SJSA1 (cell line): ENCODE data around the gene LIPK. TPM values are rescaled to one million over a fixed set of nuclear protein-coding genes. Genes with fewer than 3 reads are reported as not detected.
"Not testable (repeated sequence)": the region's sequence is repeated elsewhere in the genome, so short reads cannot be mapped to it uniquely, and the experiment has no call there.

ENCODE experiments used
- DNase-seq, 2 experiments: peaks; one replicate each; pipeline ENCODE4 v3.0.0-alpha.2; 2015 to 2020; ENCODE audit warnings: low spot score in 2 of 2, low read depth in 1 of 2
- H3K27ac ChIP-seq: fragments of 250-450 bp; sonication (Bioruptor Pico); 2 replicates; pipeline ENCODE4 v1.5.1; 2020; ENCODE audit warnings: mild to moderate bottlenecking, moderate library complexity
- H3K27me3 ChIP-seq: fragments of 250-450 bp; sonication (Bioruptor Pico); replicated peaks from 2 replicates; pipeline ENCODE4 v1.5.1; 2020; ENCODE audit warnings: mild to moderate bottlenecking, moderate library complexity
- H3K36me3 ChIP-seq: fragments of 250-450 bp; sonication (Bioruptor Pico); 2 replicates; pipeline ENCODE4 v1.5.1; 2020; ENCODE audit warnings: mild to moderate bottlenecking
- H3K4me1 ChIP-seq: fragments of 250-450 bp; sonication (Bioruptor Pico); replicated peaks from 2 replicates; pipeline ENCODE4 v1.6.1; 2021; ENCODE audit warnings: mild to moderate bottlenecking
- H3K4me3 ChIP-seq: fragments of 250-450 bp; sonication (Bioruptor Pico); 2 replicates; pipeline ENCODE4 v1.5.1; 2020; ENCODE audit warnings: mild to moderate bottlenecking
- H3K9me3 ChIP-seq: fragments of 250-450 bp; sonication (Bioruptor Pico); replicated peaks from 2 replicates; pipeline ENCODE4 v1.5.1; 2020; ENCODE audit warnings: mild to moderate bottlenecking
- total RNA-seq: library from RNA; depleted of rRNA; stranded (reverse); fragments of >200 nt; shearing (Covaris generic); gene quantifications from 2 replicates; pipeline ENCODE4 v1.2.3, GENCODE V29; 2014

The LIPK gene
- total RNA-seq, 1 experiment from 2014 or later, result not detected

GRCh38 chr10:88733215-88733614, 27.2 kb downstream of the LIPK start:
- H3K27ac ChIP-seq, result no peak overlapping the region
- no peaks in the 10 kb centered on the region; the same call in 1 of the 2 replicates for H3K27me3 ChIP-seq
- H3K4me3 ChIP-seq, result no peak overlapping the region
- no peak for DNase-seq
- no peaks in the 10 kb centered on the region for H3K4me1 ChIP-seq
- no peaks in the 10 kb centered on the region for H3K9me3 ChIP-seq
- H3K36me3 ChIP-seq, result no peaks in the 10 kb centered on the region

DNA sequence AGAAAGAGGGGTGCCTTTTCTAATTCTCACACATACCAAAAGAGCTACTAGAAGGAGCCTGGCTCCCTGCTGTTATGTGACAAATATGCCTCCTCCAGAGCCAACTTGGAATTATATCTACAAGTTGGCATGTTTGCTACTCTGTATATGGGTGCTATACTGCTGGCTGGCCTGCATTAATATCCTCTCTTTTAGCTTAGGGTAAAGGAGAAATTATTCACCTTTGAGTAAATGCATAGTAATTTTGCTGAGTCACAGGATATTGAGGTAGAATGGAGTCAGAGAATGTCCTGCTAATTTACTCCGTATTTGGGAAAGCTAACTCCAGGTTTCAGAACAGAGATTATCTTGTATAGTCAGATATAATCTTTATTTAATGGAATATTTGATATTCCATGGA, 29.6 kb downstream of the LIPK start:
- no peaks in the 10 kb centered on the region for H3K4me1 ChIP-seq
- peaks cover 4% of the 10 kb centered on the region for H3K27me3 ChIP-seq
- no peaks in the 10 kb centered on the region for H3K9me3 ChIP-seq
- H3K4me3 ChIP-seq, result no peak overlapping the region
- H3K36me3 ChIP-seq, result no peaks in the 10 kb centered on the region
- no peak for DNase-seq
- H3K27ac ChIP-seq, result no peak overlapping the region

- H3K36me3 ChIP-seq, DNase-seq, H3K9me3 ChIP-seq: not testable (repeated sequence)
Observed at GRCh38 chr10:88741921-88742320, 35.9 kb downstream of the LIPK start.

GRCh38 chr10:88742448-88742847, 36.4 kb downstream of the LIPK start:
- no peak for DNase-seq
- H3K4me3 ChIP-seq, result no peak overlapping the region
- no peaks in the 10 kb centered on the region for H3K4me1 ChIP-seq
- peaks cover 4% of the 10 kb centered on the region; the same call in 1 of the 2 replicates for H3K27me3 ChIP-seq
- H3K9me3 ChIP-seq, result no peaks in the 10 kb centered on the region
- H3K27ac ChIP-seq, result no peak overlapping the region
- no peaks in the 10 kb centered on the region for H3K36me3 ChIP-seq

More at GRCh38 chr10:88741921-88742320, 35.9 kb downstream of the LIPK start:
- not testable (repeated sequence) for H3K27me3 ChIP-seq, H3K4me1 ChIP-seq, H3K27ac ChIP-seq, H3K4me3 ChIP-seq

- Histone ChIP-seq H3K4me3 (no peak overlapping the region), H3K36me3 (no peaks in the 10 kb centered on the region), H3K9me3 (no peaks in the 10 kb centered on the region), H3K27ac (no peak overlapping the region), H3K4me1 (no peaks in the 10 kb centered on the region), H3K27me3 (no peaks in the 10 kb centered on the region; the same call in 1 of the 2 replicates)
- no peak for DNase-seq
Observed at GRCh38 chr10:88744002-88744401, 38.0 kb downstream of the LIPK start.

GRCh38 chr10:88745633-88746032, 39.6 kb downstream of the LIPK start:
- H3K4me1 ChIP-seq, result no peaks in the 10 kb centered on the region
- H3K36me3 ChIP-seq, result no peaks in the 10 kb centered on the region
- no peak overlapping the region for H3K4me3 ChIP-seq
- no peaks in the 10 kb centered on the region for H3K9me3 ChIP-seq
- DNase-seq, result no peak
- H3K27ac ChIP-seq, result no peak overlapping the region
- H3K27me3 ChIP-seq, result no peaks in the 10 kb centered on the region

DNA sequence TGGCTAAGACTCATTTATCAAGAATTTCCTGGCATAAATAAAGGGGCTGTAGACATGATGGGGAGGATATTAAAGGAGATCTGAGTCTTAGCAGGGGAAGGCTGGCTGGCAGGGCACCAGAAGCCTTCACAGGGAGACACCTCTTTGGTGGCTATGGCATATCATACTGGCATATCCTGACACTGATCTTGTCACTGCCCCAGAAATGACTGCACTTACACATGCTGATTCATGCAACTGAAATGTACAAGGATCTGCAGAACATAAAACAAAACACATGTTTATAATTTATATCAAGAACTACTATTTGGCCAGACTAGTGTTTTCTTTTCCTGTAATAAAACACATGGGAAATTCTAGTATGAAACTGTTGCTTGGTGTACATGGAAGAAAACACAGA, 48.2 kb downstream of the LIPK start:
- Histone ChIP-seq H3K27me3 (peaks cover 4% of the 10 kb centered on the region), H3K36me3 (no peaks in the 10 kb centered on the region), H3K9me3 (no peaks in the 10 kb centered on the region), H3K27ac (no peak overlapping the region), H3K4me3 (no peak overlapping the region), H3K4me1 (no peaks in the 10 kb centered on the region)
- DNase-seq, result no peak

DNA sequence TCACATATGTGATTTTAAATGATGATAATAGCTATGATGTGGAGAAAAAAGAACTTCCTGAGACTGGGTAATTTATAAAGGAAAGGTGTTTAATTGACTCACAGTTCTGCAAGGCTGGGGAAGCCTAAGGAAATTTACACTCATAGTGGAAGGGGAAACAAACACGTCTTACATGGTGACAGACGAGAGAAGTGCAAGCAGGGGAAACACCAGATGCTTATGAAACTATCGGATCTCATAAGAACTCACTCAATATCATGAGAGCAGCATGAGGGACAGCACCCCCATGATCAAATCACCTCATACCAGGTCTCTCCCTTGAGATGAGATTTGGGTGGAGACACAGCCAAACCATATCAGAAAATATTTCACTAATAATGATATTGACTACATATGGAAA, 49.7 kb downstream of the LIPK start:
- no peaks in the 10 kb centered on the region for H3K36me3 ChIP-seq
- no peak overlapping the region for H3K27ac ChIP-seq
- peaks cover 7% of the 10 kb centered on the region for H3K27me3 ChIP-seq
- no peaks in the 10 kb centered on the region for H3K9me3 ChIP-seq
- H3K4me1 ChIP-seq, result no peaks in the 10 kb centered on the region
- no peak for DNase-seq
- H3K4me3 ChIP-seq, result no peak overlapping the region

GRCh38 chr10:88756660-88757059, 50.6 kb downstream of the LIPK start:
- no peak for DNase-seq
- H3K27ac ChIP-seq, result no peak overlapping the region
- H3K4me1 ChIP-seq, result no peaks in the 10 kb centered on the region
- no peaks in the 10 kb centered on the region for H3K9me3 ChIP-seq
- peaks cover 9% of the 10 kb centered on the region for H3K27me3 ChIP-seq
- no peaks in the 10 kb centered on the region for H3K36me3 ChIP-seq
- no peak overlapping the region for H3K4me3 ChIP-seq

DNA sequence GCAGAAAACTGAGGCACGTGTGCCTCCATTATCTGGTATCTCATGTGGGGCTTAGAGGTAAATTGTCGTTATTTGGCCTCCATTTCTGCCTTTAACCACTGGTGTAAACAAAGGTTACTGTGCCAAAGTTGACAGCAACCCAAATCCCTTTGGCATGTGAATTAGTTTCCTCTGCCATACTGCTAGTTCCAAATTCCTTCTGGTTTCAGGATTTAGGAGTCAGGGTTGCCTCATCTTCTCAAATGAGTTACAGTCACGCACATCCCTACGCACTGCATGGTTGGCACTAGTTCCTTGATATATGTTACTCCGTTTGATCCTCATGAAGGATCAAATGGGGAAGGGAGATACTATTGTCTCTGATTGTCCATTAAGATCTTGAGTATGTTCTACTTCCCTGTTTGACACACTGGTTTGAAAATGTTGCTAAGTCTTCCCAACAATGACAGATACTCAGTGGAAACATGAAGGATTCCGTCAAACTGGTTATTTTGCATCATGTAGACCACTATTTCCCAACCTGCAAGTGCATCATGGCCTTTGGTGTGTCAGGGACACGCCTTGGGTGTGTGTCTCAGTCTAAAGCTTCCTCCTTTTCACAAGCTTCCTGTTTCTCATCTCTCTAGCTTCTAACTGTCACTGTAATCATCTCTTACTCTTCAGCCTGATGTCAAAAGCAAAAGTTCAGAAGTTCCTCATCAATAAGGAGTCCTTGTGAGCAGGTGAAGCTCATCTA, 53.5 kb downstream of the LIPK start, which contains the start of gene LIPN:
LIPN (plus strand) TSS at position 655 of the 736 bp plus-strand sequence. CDS start 1,386 bp downstream, outside the sequence.
- H3K27me3 ChIP-seq, result peaks cover 20% of the 10 kb centered on the region
- H3K36me3 ChIP-seq, result no peaks in the 10 kb centered on the region
- H3K9me3 ChIP-seq, result no peaks in the 10 kb centered on the region
- H3K27ac ChIP-seq, result no peak within 1 kb of the TSS
- DNase-seq, result no peak
- no peak within 1 kb of the TSS for H3K4me3 ChIP-seq
- H3K4me1 ChIP-seq, result no peaks in the 10 kb centered on the region

DNA sequence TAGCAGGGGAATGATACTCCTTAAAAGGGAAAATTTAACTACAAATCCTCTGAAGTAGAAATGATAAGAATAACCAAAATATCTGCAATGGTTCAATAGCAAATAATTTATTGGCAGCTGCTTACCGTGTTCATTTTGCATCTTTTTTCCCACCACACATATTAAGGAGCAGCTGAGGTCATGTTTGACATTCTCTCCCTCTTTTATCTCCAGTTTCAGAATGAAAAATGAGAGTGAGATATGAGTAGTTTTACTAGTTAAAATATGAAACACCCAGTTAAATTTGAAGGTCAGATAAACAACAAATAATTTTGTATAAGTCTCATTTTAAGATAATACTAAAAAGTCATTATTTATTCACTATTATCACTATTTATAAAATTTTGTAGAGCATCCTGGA, 56.9 kb downstream of the LIPK start:
- H3K27ac ChIP-seq, result no peak overlapping the region
- no peak for DNase-seq
- H3K27me3 ChIP-seq, result peaks cover 25% of the 10 kb centered on the region
- no peaks in the 10 kb centered on the region for H3K4me1 ChIP-seq
- H3K4me3 ChIP-seq, result no peak overlapping the region
- H3K9me3 ChIP-seq, result no peaks in the 10 kb centered on the region
- no peaks in the 10 kb centered on the region for H3K36me3 ChIP-seq

DNA sequence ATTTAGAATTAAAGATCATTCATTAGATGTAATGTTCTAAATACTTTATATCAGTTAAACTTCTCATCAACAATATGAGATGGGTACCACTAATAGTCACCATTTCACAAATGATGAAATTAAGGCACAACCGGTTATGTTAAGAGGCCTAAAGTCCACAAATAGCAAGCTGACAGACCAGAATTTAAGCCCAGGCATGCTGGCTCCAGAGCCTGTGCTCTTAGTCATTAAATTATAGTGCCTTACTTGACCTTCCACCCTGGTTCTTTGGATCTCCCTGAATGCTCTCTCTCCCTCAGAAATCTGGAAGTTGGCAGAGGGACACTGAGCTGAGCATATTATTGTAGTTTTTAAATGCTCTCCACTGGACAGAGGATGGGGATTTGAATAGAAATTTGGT, 57.4 kb downstream of the LIPK start:
- Histone ChIP-seq H3K27ac (no peak overlapping the region), H3K27me3 (peaks cover 25% of the 10 kb centered on the region), H3K36me3 (no peaks in the 10 kb centered on the region), H3K4me1 (no peaks in the 10 kb centered on the region), H3K4me3 (no peak overlapping the region), H3K9me3 (no peaks in the 10 kb centered on the region)
- DNase-seq, result no peak

GRCh38 chr10:88764110-88764509, 58.1 kb downstream of the LIPK start:
- Histone ChIP-seq H3K9me3 (no peaks in the 10 kb centered on the region), H3K36me3 (no peaks in the 10 kb centered on the region)

DNA sequence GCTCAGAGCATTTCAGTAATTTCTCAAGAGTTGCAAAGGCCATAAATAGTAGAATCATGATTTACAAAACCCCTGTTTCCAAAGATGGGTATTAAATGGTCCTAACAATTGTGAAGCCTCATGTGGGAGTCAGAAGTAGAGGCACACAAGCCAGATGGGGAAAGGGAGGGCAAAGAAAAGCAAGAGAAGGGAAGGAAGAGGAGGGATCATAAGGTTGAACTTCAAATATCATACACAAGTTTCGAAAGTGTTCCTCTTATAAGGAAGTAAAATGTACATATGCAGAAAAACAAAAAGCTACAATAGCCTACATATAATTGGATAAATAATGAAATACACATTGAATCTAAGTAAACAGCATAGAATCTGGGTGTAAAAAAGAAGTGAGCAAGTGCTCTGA, 59.8 kb downstream of the LIPK start:
- Histone ChIP-seq H3K9me3 (no peaks in the 10 kb centered on the region), H3K4me3 (no peak overlapping the region), H3K36me3 (no peaks in the 10 kb centered on the region), H3K27me3 (peaks cover 22% of the 10 kb centered on the region), H3K4me1 (no peaks in the 10 kb centered on the region), H3K27ac (no peak overlapping the region)
- DNase-seq, result no peak

More at GRCh38 chr10:88764110-88764509, 58.1 kb downstream of the LIPK start:
- Histone ChIP-seq H3K27me3 (peaks cover 25% of the 10 kb centered on the region), H3K4me1 (no peaks in the 10 kb centered on the region), H3K4me3 (no peak overlapping the region), H3K27ac (no peak overlapping the region)
- no peak for DNase-seq

DNA sequence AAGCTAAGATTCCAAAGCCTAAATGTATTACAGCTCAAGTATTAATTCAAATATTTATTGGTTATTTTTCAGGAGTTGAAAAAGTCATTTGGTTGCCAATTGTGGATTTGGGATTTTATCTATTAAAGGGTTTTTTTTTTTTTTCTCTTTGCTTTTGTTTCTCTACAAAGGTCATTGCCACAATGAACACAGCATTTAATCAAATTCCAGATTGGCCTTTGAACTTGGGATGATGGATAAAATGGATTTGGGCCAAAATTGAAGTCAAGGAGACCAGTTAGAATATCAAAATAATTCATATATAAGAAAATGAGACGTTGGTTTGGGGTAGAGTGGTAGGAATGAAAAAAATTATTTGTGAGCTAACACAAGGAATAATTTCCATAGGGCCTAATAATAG, 63.3 kb downstream of the LIPK start:
- H3K4me3 ChIP-seq, result no peak overlapping the region
- no peaks in the 10 kb centered on the region for H3K4me1 ChIP-seq
- DNase-seq, result no peak
- H3K9me3 ChIP-seq, result no peaks in the 10 kb centered on the region
- H3K27ac ChIP-seq, result no peak overlapping the region
- no peaks in the 10 kb centered on the region for H3K36me3 ChIP-seq
- H3K27me3 ChIP-seq, result peaks cover 15% of the 10 kb centered on the region
